Kidney (tissue), 14 donors: ENCODE data around the gene VRK2. TPM values are rescaled to one million over a fixed set of nuclear protein-coding genes. Genes with fewer than 3 reads are reported as not detected.

Experiments
- DNase-seq, 5 donors: peaks; one replicate each; pipeline ENCODE4 v3.0.0-alpha.2; 2013 to 2020
- FAIRE-seq: peaks from 2 replicates; lab custom pipeline; 2012; peaks lifted over from hg19 to GRCh38; lab: Jason Lieb, UNC
- H3K27ac ChIP-seq, 2 donors: one replicate each; pipeline ENCODE4 v1.7.0; 2013; ENCODE audit warnings: low read depth in 2 of 2, low read length in 2 of 2, inconsistent platforms in 1 of 2
- H3K27me3 ChIP-seq: one replicate; pipeline ENCODE4 v1.7.1; 2013; ENCODE audit warnings: low read length, inconsistent platforms; ENCODE audit not compliant: control insufficient read depth, insufficient read depth
- H3K36me3 ChIP-seq, 3 donors: one replicate each; pipeline versions ENCODE4 v1.7.0 to v1.7.1; 2013; ENCODE audit warnings: low read length in 3 of 3, control low read depth in 1 of 3, inconsistent platforms in 1 of 3; ENCODE audit not compliant: insufficient read depth in 3 of 3, control insufficient read depth in 2 of 3
- H3K4me1 ChIP-seq, 3 donors: one replicate each; pipeline versions ENCODE4 v1.7.0 to v1.7.1; 2013; ENCODE audit warnings: low read length in 3 of 3, inconsistent platforms in 1 of 3, low read depth in 1 of 3; ENCODE audit not compliant: control insufficient read depth in 2 of 3, insufficient read depth in 2 of 3
- H3K4me3 ChIP-seq, 3 donors: one replicate each; pipeline versions ENCODE4 v1.7.0 to v1.8.1; 2013; ENCODE audit warnings: low read length in 3 of 3, control low read depth in 1 of 3, inconsistent platforms in 1 of 3
- H3K9ac ChIP-seq, 3 donors: one replicate each; pipeline versions ENCODE4 v1.7.0 to v1.7.1; 2013; ENCODE audit warnings: low read length in 3 of 3, control low read depth in 1 of 3, inconsistent platforms in 1 of 3
- H3K9me3 ChIP-seq, 3 donors: one replicate each; pipeline versions ENCODE4 v1.7.0 to v1.7.1; 2013; ENCODE audit warnings: low read length in 3 of 3, control low read depth in 1 of 3, inconsistent platforms in 1 of 3; ENCODE audit not compliant: control insufficient read depth in 2 of 3, insufficient read depth in 1 of 3
- intact Hi-C: fragments of 100-400 bp; cut with DNase I; formaldehyde crosslinking; loops from one replicate; pipeline ENCODE4 v1.11.1; 2022
- polyA plus RNA-seq: library from polyadenylated mRNA; stranded (reverse); fragments of 350-450 nt; fragmentation: Illumina TruSeq; extraction: RNeasy Lipid Tissue Mini Kit (QIAGEN cat#74804); gene quantifications from one replicate; pipeline ENCODE4 v1.2.3, GENCODE V29; 2014; ENCODE audit warnings: low read depth, low replicate concordance; ENCODE audit not compliant: insufficient read depth
- total RNA-seq: library from RNA; stranded (reverse); fragmentation: NEBNext Ultra II Directional; extraction: Animal tissue kit (Norgen Biotek cat#: 25700); gene quantifications from one replicate; pipeline ENCODE4 v1.2.1, GENCODE V29; 2021
- TF ChIP-seq, protein P1 (sequence below): IDR thresholded peaks from 3 replicates; pipeline ENCODE4 v1.5.1; 2012; ENCODE audit warnings: mild to moderate bottlenecking, moderate library complexity, borderline replicate concordance; ENCODE audit not compliant: insufficient read depth; ENCODE audit errors: extremely low read depth
- donor health status: control.
- donor health status: control.
- donor health status: control.
- donor health status: control.
- donor health status: control.
- donor health status: DM: yes; HTN: yes; CAD: no.
- donor health status: Normal renal cell carcinoma (clear cell type).

The VRK2 gene
- total and polyA plus RNA-seq, 2 donors from 2014 or later: 7.2 to 26.5 TPM

DNA sequence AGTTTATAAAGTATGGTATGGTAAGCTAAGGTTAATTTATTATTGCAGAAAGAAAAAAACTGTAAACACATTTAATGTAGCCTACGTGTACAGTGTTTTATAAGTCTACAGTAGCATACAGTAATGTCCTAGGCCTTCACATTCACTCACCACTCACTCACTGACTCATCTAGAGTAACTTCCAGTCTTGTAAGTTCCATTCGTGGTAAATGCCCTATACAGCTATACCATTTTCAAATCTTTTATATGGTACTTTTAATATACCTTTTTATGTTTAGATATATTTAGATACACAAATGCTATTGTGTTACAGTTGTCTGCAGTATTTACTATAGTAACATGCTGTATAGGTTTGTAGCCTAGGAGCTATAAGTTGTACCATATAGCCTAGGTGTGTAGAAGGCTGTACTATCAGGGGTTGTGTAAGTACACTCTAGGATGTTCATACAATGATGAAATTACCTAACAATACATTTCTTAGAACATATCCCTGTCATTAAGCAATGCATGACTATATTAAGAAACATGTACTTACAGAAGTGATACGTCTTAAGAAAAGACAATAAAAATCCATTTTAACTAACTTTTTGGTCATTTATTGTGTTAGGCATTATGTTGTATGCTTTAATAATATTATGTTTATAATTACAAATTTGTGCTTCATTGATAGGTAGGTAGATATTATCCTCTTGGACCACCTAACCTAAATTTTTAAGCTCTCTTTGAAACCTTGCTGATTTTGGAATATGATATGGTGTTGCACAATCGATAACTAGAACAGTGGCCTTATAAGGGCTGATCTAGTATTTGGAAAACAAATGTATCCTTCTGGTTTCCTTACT lies 51.9 kb downstream of the VRK2 start:
- Histone ChIP-seq H3K36me3 (no peaks in the 10 kb centered on the region), H3K4me1 (no peaks in the 10 kb centered on the region), H3K27me3 (no peaks in the 10 kb centered on the region), H3K27ac (no peak overlapping the region), H3K4me3 (no peak overlapping the region), H3K9me3 (peaks cover 0 to 2% (median 0%) of the 10 kb centered on the region in 3 donors), H3K9ac (no peak overlapping the region)
- intact Hi-C loops: no loop called here
- DNase-seq (no peak), FAIRE-seq (no peak)
- TF ChIP-seq, protein P1, sequence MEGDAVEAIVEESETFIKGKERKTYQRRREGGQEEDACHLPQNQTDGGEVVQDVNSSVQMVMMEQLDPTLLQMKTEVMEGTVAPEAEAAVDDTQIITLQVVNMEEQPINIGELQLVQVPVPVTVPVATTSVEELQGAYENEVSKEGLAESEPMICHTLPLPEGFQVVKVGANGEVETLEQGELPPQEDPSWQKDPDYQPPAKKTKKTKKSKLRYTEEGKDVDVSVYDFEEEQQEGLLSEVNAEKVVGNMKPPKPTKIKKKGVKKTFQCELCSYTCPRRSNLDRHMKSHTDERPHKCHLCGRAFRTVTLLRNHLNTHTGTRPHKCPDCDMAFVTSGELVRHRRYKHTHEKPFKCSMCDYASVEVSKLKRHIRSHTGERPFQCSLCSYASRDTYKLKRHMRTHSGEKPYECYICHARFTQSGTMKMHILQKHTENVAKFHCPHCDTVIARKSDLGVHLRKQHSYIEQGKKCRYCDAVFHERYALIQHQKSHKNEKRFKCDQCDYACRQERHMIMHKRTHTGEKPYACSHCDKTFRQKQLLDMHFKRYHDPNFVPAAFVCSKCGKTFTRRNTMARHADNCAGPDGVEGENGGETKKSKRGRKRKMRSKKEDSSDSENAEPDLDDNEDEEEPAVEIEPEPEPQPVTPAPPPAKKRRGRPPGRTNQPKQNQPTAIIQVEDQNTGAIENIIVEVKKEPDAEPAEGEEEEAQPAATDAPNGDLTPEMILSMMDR: no peak

DNA sequence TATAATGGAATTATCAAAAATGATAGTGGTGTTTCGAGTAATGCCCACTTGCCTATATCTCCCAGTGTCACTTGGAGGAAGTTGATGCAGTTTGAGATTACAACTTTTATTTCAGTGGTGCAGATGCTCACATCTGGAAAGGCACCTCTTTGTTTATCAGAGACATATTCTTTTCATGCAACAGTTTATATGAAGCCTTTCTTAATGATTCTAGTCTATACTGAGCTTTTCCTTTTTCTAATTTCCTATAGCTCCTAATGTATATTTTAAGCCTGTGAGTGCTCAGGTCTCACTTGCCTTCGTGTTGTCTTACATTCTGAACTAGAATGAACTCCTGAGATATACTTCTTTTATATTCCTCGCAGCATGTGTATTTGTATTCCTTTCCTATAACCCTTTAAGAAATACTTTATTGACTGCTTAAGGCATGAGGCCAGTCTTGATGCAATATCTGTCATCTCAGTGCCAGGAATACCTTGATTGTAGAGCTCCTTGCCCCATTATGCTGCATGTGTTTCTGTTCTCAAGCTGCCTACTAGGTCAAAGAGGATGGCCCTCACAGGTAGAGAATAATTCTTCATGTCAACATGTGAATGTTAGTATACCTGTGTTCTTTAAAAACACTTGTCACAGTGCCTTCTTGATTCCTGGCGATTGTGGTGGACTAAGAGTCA lies 52.6 kb downstream of the VRK2 start:
- Histone ChIP-seq H3K27me3 (no peaks in the 10 kb centered on the region), H3K4me3 (no peak overlapping the region), H3K27ac (no peak overlapping the region), H3K9ac (no peak overlapping the region), H3K9me3 (peaks cover 0 to 2% (median 0%) of the 10 kb centered on the region in 3 donors), H3K4me1 (no peaks in the 10 kb centered on the region), H3K36me3 (no peaks in the 10 kb centered on the region)
- intact Hi-C loops: no loop called here
- TF ChIP-seq, protein P1: no peak
- FAIRE-seq (no peak), DNase-seq (no peak)

DNA sequence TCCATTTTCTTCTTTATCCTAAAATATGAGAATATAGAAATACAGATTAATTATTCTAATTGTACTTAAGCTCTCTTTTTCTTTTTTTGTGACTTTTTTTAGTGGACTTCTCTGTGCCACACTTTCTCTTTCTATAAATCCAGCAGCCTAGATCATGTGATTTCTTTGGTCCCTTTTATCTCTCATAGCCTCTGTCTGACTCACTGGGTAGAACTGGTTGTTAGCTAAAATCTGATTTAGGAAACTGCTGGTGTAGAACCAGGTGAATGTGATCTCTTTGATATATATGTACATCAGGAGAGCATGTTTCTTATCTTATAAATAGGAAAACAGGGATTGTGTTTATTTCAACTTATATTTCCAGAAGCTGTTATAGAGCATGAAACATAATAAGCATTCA lies 54.9 kb downstream of the VRK2 start:
- Histone ChIP-seq H3K9me3 (no peaks in the 10 kb centered on the region), H3K27ac (no peak overlapping the region), H3K27me3 (no peaks in the 10 kb centered on the region), H3K36me3 (no peaks in the 10 kb centered on the region), H3K4me3 (no peak overlapping the region), H3K9ac (no peak overlapping the region), H3K4me1 (no peaks in the 10 kb centered on the region)
- FAIRE-seq: no peak
- TF ChIP-seq, protein P1: no peak
- intact Hi-C loops: no loop called here
- no peak for DNase-seq
